OCI-LY7 (cell line): ENCODE measurements around the gene TAS2R40. TPM values are rescaled to one million over a fixed set of nuclear protein-coding genes. Genes with fewer than 3 reads are reported as not detected.

Source experiments
- BruUV-seq: library from RNA; stranded (reverse); fragments of 400-500 nt; replicated peaks from 2 replicates; lab custom pipeline; 2021; lab: Mats Ljungman, UMichigan
- CTCF ChIA-PET: fragments of 300-600 bp; sonication (Branson Sonifier 250); formaldehyde crosslinking; loops from one replicate; lab custom pipeline; 2022; ENCODE audit warnings: antibody characterized with exemption; ENCODE audit not compliant: unreplicated experiment; lab: Charles Lee
- POLR2A ChIA-PET: fragments of 300-600 bp; sonication (Branson Sonifier 250); formaldehyde crosslinking; loops from one replicate; lab custom pipeline; 2022; ENCODE audit warnings: antibody characterized with exemption; lab: Charles Lee
- DNase-seq: peaks from one replicate; pipeline ENCODE4 v3.0.0-alpha.2; 2015; ENCODE audit warnings: low spot score
- H2AFZ ChIP-seq: fragments of 200-600 bp; sonication (generic), shearing (Covaris generic); 2 replicates; pipeline ENCODE4 v1.6.1; 2014; ENCODE audit warnings: mild to moderate bottlenecking, antibody characterized with exemption, low read length, moderate library complexity
- H3K27ac ChIP-seq: fragments of 200-600 bp; sonication (generic); 2 replicates; pipeline ENCODE4 v1.5.1; 2014; ENCODE audit warnings: mixed run types, low read depth, mild to moderate bottlenecking, moderate library complexity, low read length, inconsistent platforms; ENCODE audit not compliant: poor library complexity, severe bottlenecking
- H3K36me3 ChIP-seq: fragments of 200-600 bp; sonication (generic); 2 replicates; pipeline ENCODE4 v1.6.1; 2014; ENCODE audit warnings: mild to moderate bottlenecking, antibody characterized with exemption, low read length, moderate library complexity, mixed read lengths; ENCODE audit not compliant: insufficient read depth
- H3K4me1 ChIP-seq: fragments of 200-600 bp; sonication (generic); 2 replicates; pipeline ENCODE4 v1.5.1; 2014; ENCODE audit warnings: mild to moderate bottlenecking, low read length; ENCODE audit not compliant: insufficient read depth, poor library complexity, severe bottlenecking
- H3K4me2 ChIP-seq: fragments of 200-600 bp; sonication (generic); 2 replicates; pipeline ENCODE4 v1.6.1; 2014; ENCODE audit warnings: mild to moderate bottlenecking, low read length
- H3K4me3 ChIP-seq: fragments of 200-600 bp; sonication (generic); 2 replicates; pipeline ENCODE4 v1.5.1; 2014; ENCODE audit warnings: mild to moderate bottlenecking, low read depth, low read length; ENCODE audit not compliant: poor library complexity, severe bottlenecking
- H3K79me2 ChIP-seq: fragments of 200-600 bp; sonication (generic); 2 replicates; pipeline ENCODE4 v1.6.1; 2016; ENCODE audit warnings: low read depth, mild to moderate bottlenecking, low read length, moderate library complexity, mixed read lengths; ENCODE audit not compliant: insufficient read depth
- H3K9me2 ChIP-seq: fragments of 200-600 bp; sonication (generic); 2 replicates; pipeline ENCODE4 v1.6.1; 2016; ENCODE audit warnings: mild to moderate bottlenecking, low read length, mixed read lengths; ENCODE audit not compliant: insufficient read depth
- H3K9me3 ChIP-seq: fragments of 200-600 bp; sonication (generic); 2 replicates; pipeline ENCODE4 v1.6.1; 2014; ENCODE audit warnings: mild to moderate bottlenecking, mixed run types, low read length, mixed read lengths
- H4K20me1 ChIP-seq: fragments of 200-600 bp; sonication (generic); 2 replicates; pipeline ENCODE4 v1.6.1; 2014; ENCODE audit warnings: mild to moderate bottlenecking, antibody characterized with exemption, low read length, moderate library complexity, mixed read lengths; ENCODE audit not compliant: insufficient read depth
- CTCF ChIP-seq: fragments of 200-600 bp; sonication (generic); conservative IDR thresholded peaks from 2 replicates; pipeline ENCODE4 v1.5.1; 2014; ENCODE audit warnings: mild to moderate bottlenecking, antibody characterized with exemption, low read length, moderate library complexity, mixed read lengths
- EZH2phosphoT487 ChIP-seq: fragments of 200-600 bp; sonication (generic); IDR thresholded peaks from 2 replicates; pipeline ENCODE4 v1.6.1; 2018; ENCODE audit warnings: low read depth, borderline replicate concordance, mild to moderate bottlenecking, mixed run types, antibody characterized with exemption, low read length, moderate library complexity, mixed read lengths
- intact Hi-C: fragments of 100-400 bp; cut with micrococcal nuclease; formaldehyde crosslinking; loops from one replicate; pipeline ENCODE4 v1.10.0; 2022; ENCODE audit not compliant: unreplicated experiment
- total RNA-seq, 2 experiments: library from RNA; depleted of rRNA in 1 of 2; stranded (reverse); fragments of >200 nt in 1 of 2; shearing (Covaris generic) in 1 of 2; gene quantifications; 2 replicates each; pipeline ENCODE4 v1.2.3, GENCODE V29; 2014 to 2022

Gene TAS2R40
- total RNA-seq, 2 experiments from 2014 or later: not detected

DNA sequence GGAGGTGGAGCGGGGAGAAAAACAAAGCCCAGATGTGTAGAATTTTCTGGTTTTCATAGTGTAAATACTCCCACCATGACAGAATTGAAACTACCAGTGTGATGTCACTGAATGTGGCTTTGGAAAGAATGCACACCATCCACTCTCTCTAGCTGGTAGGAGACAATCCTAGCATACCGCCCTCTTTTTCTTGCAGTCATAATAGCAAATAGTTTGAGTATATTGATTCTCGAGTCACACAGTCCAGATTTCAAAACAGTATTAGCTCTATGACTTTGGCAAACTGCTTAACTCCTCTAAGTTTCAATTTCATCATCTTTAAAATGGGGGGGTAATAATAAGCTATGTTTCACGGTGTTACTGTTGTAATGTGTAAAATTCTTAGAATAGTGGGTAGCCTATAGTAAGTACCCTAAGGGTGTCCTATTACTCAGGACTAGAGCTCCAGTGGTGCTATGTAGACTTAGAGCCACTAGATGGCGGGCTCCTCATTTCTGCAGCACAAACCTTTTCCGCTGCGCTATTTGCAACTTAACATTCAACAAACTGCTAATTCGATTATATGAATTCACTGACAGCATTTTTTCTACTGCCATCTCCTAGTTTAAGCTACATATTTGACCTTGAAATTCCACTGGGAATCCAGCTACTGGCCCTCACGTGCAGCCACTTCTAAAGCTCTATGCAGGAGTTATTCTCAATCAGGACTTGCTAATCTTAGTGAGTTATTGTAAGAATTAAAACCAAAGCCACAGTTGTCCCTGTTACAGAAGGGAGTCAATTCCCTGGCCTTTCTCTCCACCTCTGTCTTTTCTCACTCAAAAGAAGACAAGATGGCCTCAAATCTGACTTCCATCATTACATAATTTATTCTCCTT lies 18.7 kb downstream of the TAS2R40 start:
- no peak overlapping the region for H3K4me3 ChIP-seq
- CTCF ChIA-PET: interaction anchor here (0.7 to 1.5 kb wide), 7 partner anchors 9 to 175 kb away, joined by 3 to 6 read pairs (median 4); no protein-coding TSS in a partner anchor
- no peak overlapping the region for H3K4me2 ChIP-seq
- H3K9me2 ChIP-seq: no peaks in the 10 kb centered on the region
- peak; percentile 74 for DNase-seq
- no peak overlapping the region for H3K27ac ChIP-seq
- H2AFZ ChIP-seq: no peak overlapping the region
- H3K9me3 ChIP-seq: peaks cover 12% of the 10 kb centered on the region; the same call in 1 of the 2 replicates
- TF ChIP-seq CTCF (peak; percentile 98), EZH2phosphoT487 (no peak)
- H3K4me1 ChIP-seq: no peaks in the 10 kb centered on the region
- intact Hi-C loops: loop anchor here (1.0 kb wide), 2 partner anchors 65 to 176 kb away; no protein-coding TSS in a partner anchor
- BruUV-seq: no TSS peak
- no peaks in the 10 kb centered on the region for H3K36me3 ChIP-seq
- POLR2A ChIA-PET: interaction anchor here (0.5 to 1.8 kb wide), 9 partner anchors 8 to 380 kb away, joined by 3 to 7 read pairs (median 4); no protein-coding TSS in a partner anchor
- no peaks in the 10 kb centered on the region for H4K20me1 ChIP-seq
- H3K79me2 ChIP-seq: no peaks in the 10 kb centered on the region

GRCh38 chr7:143242306-143242705 lies 20.5 kb downstream of the TAS2R40 start:
- no peaks in the 10 kb centered on the region for H3K4me1 ChIP-seq
- no peak overlapping the region for H3K4me3 ChIP-seq
- H3K9me3 ChIP-seq: no peaks in the 10 kb centered on the region
- DNase-seq: no peak
- ChIA-PET POLR2A (interaction anchor here (0.6 to 0.7 kb wide), 2 partner anchors 135 to 638 kb away, joined by 3 read pairs; no protein-coding TSS in a partner anchor), CTCF (no interaction called here)
- H3K9me2 ChIP-seq: no peaks in the 10 kb centered on the region
- intact Hi-C loops: no loop called here
- no TSS peak for BruUV-seq
- no peaks in the 10 kb centered on the region for H3K79me2 ChIP-seq
- no peaks in the 10 kb centered on the region for H4K20me1 ChIP-seq
- no peak overlapping the region for H3K4me2 ChIP-seq
- no peak overlapping the region for H2AFZ ChIP-seq
- no peaks in the 10 kb centered on the region for H3K36me3 ChIP-seq
- no peak overlapping the region for H3K27ac ChIP-seq
- TF ChIP-seq EZH2phosphoT487: no peak
- no peak for TF ChIP-seq CTCF
